Naive thymus-derived CD8-positive, alpha-beta T cell (primary cell): Measurements from ENCODE around the gene OAS2. TPM values are rescaled to one million over a fixed set of nuclear protein-coding genes. Genes with fewer than 3 reads are reported as not detected.
A peak's percentile ranks its signal among the peaks of the same experiment; 100 is the strongest.

Experiments used
- ATAC-seq, 2 donors: fragments of 150-1000 bp; cut with Tn5 transposase in 1 of 2; sonication (Bioruptor Pico), chemical (Tn5 transposase) in 1 of 2; 1 replicate in 1 of 2; 2 replicates in 1 of 2; pipeline ENCODE4 v1.10.0; 2021; ENCODE audit warnings: mild to moderate bottlenecking in 2 of 2, moderate library complexity in 2 of 2
- POLR2A ChIA-PET: fragments of 350-600 bp; sonication (Branson Sonifier 250); formaldehyde crosslinking; loops from one replicate; lab custom pipeline; 2021; ENCODE audit warnings: antibody characterized with exemption; lab: Charles Lee
- DNase-seq, 10 donors: peaks; one replicate each; pipeline versions ENCODE4 v3.0.0 to v3.0.0-alpha.2; 2020 to 2022
- H3K27ac Mint-ChIP-seq, 10 donors: one replicate each; pipeline ENCODE4 v1.8.0; 2020 to 2022; ENCODE audit warnings: mild to moderate bottlenecking in 10 of 10, mixed read lengths in 10 of 10, moderate library complexity in 4 of 10, inconsistent platforms in 1 of 10
- H3K27me3 Mint-ChIP-seq, 5 donors: one replicate each; pipeline ENCODE4 v1.8.0; 2021 to 2022; ENCODE audit warnings: mixed read lengths in 5 of 5
- H3K36me3 Mint-ChIP-seq, 3 donors: one replicate each; pipeline ENCODE4 v1.8.0; 2020 to 2022; ENCODE audit warnings: mixed read lengths in 3 of 3, mild to moderate bottlenecking in 2 of 3, inconsistent platforms in 1 of 3
- H3K4me1 Mint-ChIP-seq, 4 donors: one replicate each; pipeline ENCODE4 v1.8.0; 2021 to 2022; ENCODE audit warnings: mixed read lengths in 4 of 4
- H3K4me3 Mint-ChIP-seq, 10 donors: one replicate each; pipeline ENCODE4 v1.8.0; 2020 to 2022; ENCODE audit warnings: mild to moderate bottlenecking in 10 of 10, mixed read lengths in 10 of 10, moderate library complexity in 6 of 10, inconsistent platforms in 1 of 10
- H3K9me3 Mint-ChIP-seq, 9 donors: one replicate each; pipeline ENCODE4 v1.8.0; 2020 to 2022; ENCODE audit warnings: mixed read lengths in 9 of 9, mild to moderate bottlenecking in 3 of 9, inconsistent platforms in 1 of 9, moderate library complexity in 1 of 9
- polyA plus RNA-seq, 3 donors: library from polyadenylated mRNA; unstranded; fragments of 300-500 nt; fragmentation: Illumina TruSeq; gene quantifications; one replicate each; pipeline ENCODE4 v1.2.3, GENCODE V29; 2021
- total RNA-seq, 8 experiments: library from RNA in 2 of 8; stranded (reverse) in 2 of 8; gene quantifications; one replicate each; pipeline ENCODE4 v1.2.3 and lab custom pipeline; 2021 to 2026

The OAS2 gene
- total and polyA plus RNA-seq, 5 experiments from 2014 or later = 25.6 to 47.9 (median 40.9) TPM

DNA sequence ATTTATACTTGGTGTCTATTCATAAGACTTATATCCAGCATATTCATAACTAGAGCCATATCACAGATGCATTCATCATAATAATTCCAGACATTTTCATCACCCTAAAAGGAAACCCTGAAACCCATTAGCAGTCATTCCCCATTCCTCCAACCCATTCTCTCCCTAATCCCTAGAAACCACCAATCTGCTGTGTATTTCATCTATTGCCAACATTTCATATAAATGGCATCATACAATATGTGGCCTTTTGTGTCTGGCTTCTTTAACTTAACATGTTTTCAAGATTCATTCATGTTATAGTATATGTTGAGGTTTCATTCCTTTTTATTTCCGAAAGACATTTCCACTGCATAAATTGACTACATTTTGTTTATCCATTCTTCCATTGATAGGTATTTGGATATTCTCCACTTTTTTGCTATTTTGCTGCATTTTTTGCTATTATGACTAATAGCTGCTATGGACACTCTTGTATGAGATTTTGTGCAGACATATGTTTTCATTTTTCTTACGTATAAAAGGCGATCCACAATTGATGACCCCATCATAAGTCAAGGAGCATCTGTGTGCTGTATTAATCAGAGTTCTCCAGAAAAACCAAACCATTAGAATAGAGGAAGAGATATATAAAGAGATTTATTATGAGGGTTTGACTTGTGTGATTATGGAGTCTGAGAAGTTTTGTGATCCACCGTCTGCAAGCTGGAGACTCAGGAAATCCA lies 5.1 kb upstream of the OAS2 start:
- Mint-ChIP-seq H3K27me3 (no peaks in the 10 kb centered on the region), H3K4me1 (peaks cover under 1 to 29% (median 8%) of the 10 kb centered on the region in 4 donors), H3K27ac (peak overlapping the region in 2 of 10 donors; percentile 2 to 10), H3K4me3 (no peak overlapping the region), H3K9me3 (no peaks in the 10 kb centered on the region), H3K36me3 (peaks cover 3 to 27% (median 10%) of the 10 kb centered on the region in 3 donors)
- POLR2A ChIA-PET = no interaction called here
- no peak for DNase-seq
- ATAC-seq = no peak

DNA sequence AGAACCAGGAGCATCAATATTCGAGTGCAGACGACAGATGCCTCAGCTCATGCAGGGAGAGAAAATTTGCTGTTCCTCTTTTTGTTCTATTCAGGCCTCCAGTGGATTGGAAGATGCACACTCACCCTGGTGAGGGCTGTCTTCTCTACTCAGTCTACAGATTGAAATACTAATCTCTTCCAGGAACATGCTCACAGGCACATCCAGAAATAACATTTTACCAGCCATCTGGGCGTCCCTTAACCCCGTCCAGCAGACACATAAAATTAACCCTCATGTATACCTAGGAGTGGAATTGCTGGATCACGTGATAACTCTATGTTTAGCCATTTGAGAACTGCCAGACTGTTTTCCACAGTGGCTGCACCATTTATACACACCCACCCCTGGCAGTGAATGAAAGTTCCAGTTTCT lies 4.5 kb upstream of the OAS2 start:
- no peak for ATAC-seq
- Mint-ChIP-seq H3K27me3 (no peaks in the 10 kb centered on the region), H3K9me3 (no peaks in the 10 kb centered on the region), H3K4me1 (peaks cover 6 to 29% (median 10%) of the 10 kb centered on the region in 4 donors), H3K27ac (peak overlapping the region in 2 of 10 donors; percentile 2 to 10), H3K4me3 (no peak overlapping the region), H3K36me3 (peaks cover 9 to 21% (median 10%) of the 10 kb centered on the region in 3 donors)
- no peak for DNase-seq
- POLR2A ChIA-PET = no interaction called here

GRCh38 chr12:112974904-112975303 lies 3.4 kb upstream of the OAS2 start:
- POLR2A ChIA-PET = interaction anchor here (0.7 kb wide), 1 partner anchor 179 kb away, joined by 4 read pairs; no protein-coding TSS in a partner anchor
- Mint-ChIP-seq H3K36me3 (peaks cover 3 to 12% (median 10%) of the 10 kb centered on the region in 3 donors), H3K4me3 (no peak overlapping the region)

DNA sequence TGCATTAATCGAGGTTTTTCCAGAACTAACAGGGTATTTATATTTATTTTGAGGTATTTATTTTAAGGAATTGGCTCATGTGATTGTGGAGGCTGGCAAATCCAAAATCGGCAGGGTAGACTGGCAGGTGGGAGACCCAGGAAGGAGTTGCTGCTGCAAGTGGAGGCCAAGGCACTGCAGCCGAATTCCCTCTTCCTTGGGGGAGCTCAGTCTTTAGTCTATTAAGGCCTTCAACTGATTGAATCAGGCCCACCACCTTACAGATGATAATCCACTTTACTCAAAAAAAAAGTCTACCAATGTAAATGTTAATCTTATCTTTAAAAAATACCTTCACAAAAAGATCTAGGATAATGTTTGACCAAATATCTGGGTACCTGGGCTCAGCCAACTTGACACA lies 1.2 kb upstream of the OAS2 start:
- Mint-ChIP-seq H3K4me3 (peak overlapping the region in 5 of 10 donors; percentile 30 to 99 (median 57)), H3K27ac (peak overlapping the region in 9 of 10 donors; percentile 98 to 100 (median 99)), H3K4me1 (peaks cover 23 to 52% (median 40%) of the 10 kb centered on the region in 4 donors), H3K36me3 (peaks cover 3 to 13% (median 9%) of the 10 kb centered on the region in 3 donors), H3K27me3 (no peaks in the 10 kb centered on the region), H3K9me3 (peaks cover 0 to 8% (median 4%) of the 10 kb centered on the region in 9 donors)
- ATAC-seq = no peak
- POLR2A ChIA-PET = interaction anchor here (0.6 to 4.3 kb wide), 5 partner anchors 16 to 317 kb away, joined by 3 to 26 read pairs (median 21); partner anchors contain the start of gene OAS1
- DNase-seq = no peak

More at GRCh38 chr12:112974904-112975303, 3.4 kb upstream of the OAS2 start:
- Mint-ChIP-seq H3K27ac (peak overlapping the region in 4 of 10 donors; percentile 3 to 87 (median 32)), H3K4me1 (peaks cover 10 to 32% (median 19%) of the 10 kb centered on the region in 4 donors), H3K9me3 (no peaks in the 10 kb centered on the region), H3K27me3 (no peaks in the 10 kb centered on the region)
- ATAC-seq = no peak
- no peak for DNase-seq

DNA sequence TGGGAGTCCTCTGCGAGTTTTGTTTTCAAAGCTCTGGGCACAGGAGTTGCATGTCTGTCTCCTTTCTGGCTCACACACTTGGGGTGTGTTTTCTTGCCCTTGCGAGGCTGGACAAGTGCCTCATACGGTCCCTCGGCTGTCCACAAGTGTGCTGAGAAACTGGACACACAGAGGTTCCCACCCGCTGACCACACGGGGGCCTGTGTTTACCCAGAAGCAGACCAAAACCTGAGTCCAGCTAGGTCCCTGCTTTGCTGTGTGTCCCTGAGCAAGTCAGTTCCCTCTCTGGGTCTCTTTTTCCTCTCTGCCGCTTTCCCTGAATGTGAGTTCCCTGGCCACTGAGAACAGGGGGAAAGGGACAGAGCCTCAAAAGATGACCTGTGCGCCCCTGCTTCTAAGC lies 678 bp upstream of the OAS2 start:
- DNase-seq (no peak), ATAC-seq (no peak)
- peaks cover 28 to 57% (median 45%) of the 10 kb centered on the region in 4 donors for H3K4me1 Mint-ChIP-seq
- peaks cover 0 to 12% (median 5%) of the 10 kb centered on the region in 9 donors for H3K9me3 Mint-ChIP-seq
- no peaks in the 10 kb centered on the region for H3K27me3 Mint-ChIP-seq
- peak overlapping the region; percentile 98 to 100 (median 99) for H3K27ac Mint-ChIP-seq
- POLR2A ChIA-PET = interaction anchor here (0.6 to 4.3 kb wide), 15 partner anchors 11 to 963 kb away, joined by 3 to 26 read pairs (median 4); partner anchors contain the start of genes DDX54, OAS1, OAS3 and RITA1
- H3K36me3 Mint-ChIP-seq = peaks cover 7 to 17% (median 14%) of the 10 kb centered on the region in 3 donors
- H3K4me3 Mint-ChIP-seq = peak overlapping the region; percentile 84 to 100 (median 99)

GRCh38 chr12:112979041-112979680 lies 842 bp downstream of the OAS2 start:
- Mint-ChIP-seq H3K27ac (peak overlapping the region; percentile 98 to 100 (median 99)), H3K9me3 (peaks cover 1 to 20% (median 11%) of the 10 kb centered on the region in 9 donors), H3K27me3 (no peaks in the 10 kb centered on the region), H3K4me1 (peaks cover 31 to 65% (median 58%) of the 10 kb centered on the region in 4 donors), H3K4me3 (peak overlapping the region; percentile 84 to 100 (median 99)), H3K36me3 (peaks cover 16 to 23% (median 23%) of the 10 kb centered on the region in 3 donors)
- ATAC-seq (peak; percentile 22 to 35), DNase-seq (peak in 7 of 10 donors; percentile 7 to 46 (median 29))
- POLR2A ChIA-PET = interaction anchor here (0.5 to 4.3 kb wide), 11 partner anchors 10 to 229 kb away, joined by 3 to 26 read pairs (median 13); partner anchors contain the start of genes DDX54, OAS1, OAS3 and RITA1

DNA sequence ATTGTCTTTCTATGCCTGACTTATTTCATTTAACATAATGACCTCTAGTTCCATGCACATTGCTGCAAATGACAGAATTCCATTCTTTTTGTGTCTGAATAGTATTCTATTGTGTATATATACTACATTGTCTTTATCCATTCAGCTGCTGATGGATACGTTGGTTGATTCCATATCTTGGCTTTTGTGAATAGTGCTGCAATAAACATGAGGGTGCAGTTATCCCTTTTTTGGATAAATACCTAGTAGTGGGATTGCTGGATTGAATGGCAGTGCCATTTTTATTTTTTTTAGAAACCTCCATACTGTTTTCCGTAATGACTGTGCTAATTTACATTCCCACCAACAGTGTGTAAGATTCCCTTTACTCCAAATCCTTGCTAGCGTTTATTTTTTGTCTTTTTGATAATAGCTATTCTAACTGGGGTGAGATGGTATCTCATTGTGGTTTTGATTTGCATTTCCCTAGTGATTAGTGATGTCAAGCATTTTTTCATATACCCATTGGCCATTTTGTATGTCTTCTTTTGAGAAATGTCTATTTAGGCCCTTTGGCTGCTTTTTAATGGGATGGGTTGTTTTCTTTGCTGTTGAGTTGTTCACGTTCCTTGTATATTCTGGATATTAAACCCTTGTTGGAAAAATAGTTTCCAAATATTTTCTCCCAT lies 2.3 kb downstream of the OAS2 start:
- H3K9me3 Mint-ChIP-seq = peaks cover 9 to 30% (median 17%) of the 10 kb centered on the region in 9 donors
- peaks cover 34 to 75% (median 68%) of the 10 kb centered on the region in 4 donors for H3K4me1 Mint-ChIP-seq
- POLR2A ChIA-PET = interaction anchor here (0.6 to 4.3 kb wide), 4 partner anchors 10 to 427 kb away, joined by 3 to 26 read pairs (median 15); partner anchors contain the start of gene OAS1

DNA sequence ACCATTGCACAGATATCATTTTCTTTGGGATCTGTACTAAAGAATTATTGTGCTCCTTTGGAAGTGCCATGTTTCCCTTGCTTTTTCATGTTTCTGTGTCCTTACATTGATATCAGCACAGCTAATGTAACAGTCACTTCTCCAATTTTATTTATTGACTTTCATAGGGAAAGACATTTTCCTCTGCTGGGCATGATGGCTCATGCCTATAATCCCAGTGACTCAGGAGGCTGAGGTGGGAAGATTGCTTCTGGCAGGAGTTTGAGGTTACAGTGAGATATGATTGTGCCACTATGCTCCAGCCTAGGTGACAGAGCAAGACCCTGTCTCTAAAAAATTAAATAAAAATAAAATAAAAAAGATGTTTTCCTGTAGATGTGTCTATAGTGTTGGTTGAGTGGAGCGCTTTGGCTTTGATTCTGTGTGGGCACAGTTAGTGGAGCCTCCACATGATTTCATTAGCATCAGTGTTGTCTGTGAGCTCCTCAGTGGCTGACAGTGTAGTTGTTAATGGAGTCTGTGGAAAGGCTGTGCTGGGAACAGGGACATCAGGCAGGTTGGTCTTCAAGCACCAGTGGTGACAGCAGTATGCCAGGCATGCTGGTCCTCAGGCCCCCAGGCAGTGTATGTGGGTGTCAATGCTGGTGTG lies 7.4 kb downstream of the OAS2 start:
- DNase-seq = no peak
- ATAC-seq = no peak
- Mint-ChIP-seq H3K36me3 (peaks cover 34 to 75% (median 42%) of the 10 kb centered on the region in 3 donors), H3K9me3 (peaks cover 9 to 30% (median 17%) of the 10 kb centered on the region in 9 donors), H3K4me1 (peaks cover 29 to 86% (median 72%) of the 10 kb centered on the region in 4 donors), H3K27me3 (no peaks in the 10 kb centered on the region), H3K27ac (peak overlapping the region in 9 of 10 donors; percentile 37 to 90 (median 70)), H3K4me3 (peak overlapping the region in 1 of 10 donors; percentile 8)
- POLR2A ChIA-PET = no interaction called here

More for the DNA sequence above, 2.3 kb downstream of the OAS2 start:
- peaks cover 30 to 36% (median 36%) of the 10 kb centered on the region in 3 donors for H3K36me3 Mint-ChIP-seq
- H3K27me3 Mint-ChIP-seq = no peaks in the 10 kb centered on the region
- H3K27ac Mint-ChIP-seq = peak overlapping the region; percentile 9 to 100 (median 90)
- peak overlapping the region; percentile 84 to 100 (median 99) for H3K4me3 Mint-ChIP-seq
- DNase-seq (peak in 3 of 10 donors; percentile 40 to 49 (median 49)), ATAC-seq (no peak)

GRCh38 chr12:112986291-112986800 lies 8.0 kb downstream of the OAS2 start:
- H3K4me3 Mint-ChIP-seq = no peak overlapping the region
- peak overlapping the region in 9 of 10 donors; percentile 15 to 90 (median 70) for H3K27ac Mint-ChIP-seq
- H3K27me3 Mint-ChIP-seq = no peaks in the 10 kb centered on the region
- POLR2A ChIA-PET = no interaction called here
- H3K4me1 Mint-ChIP-seq = peaks cover 26 to 80% (median 68%) of the 10 kb centered on the region in 4 donors
- ATAC-seq (no peak), DNase-seq (no peak)
- peaks cover 40 to 81% (median 45%) of the 10 kb centered on the region in 3 donors for H3K36me3 Mint-ChIP-seq
- peaks cover 9 to 30% (median 17%) of the 10 kb centered on the region in 9 donors for H3K9me3 Mint-ChIP-seq

- H3K4me3 Mint-ChIP-seq = peak overlapping the region in 1 of 10 donors; percentile 2
- H3K27ac Mint-ChIP-seq = peak overlapping the region in 9 of 10 donors; percentile 5 to 91 (median 56)
- DNase-seq = no peak
- ATAC-seq = no peak
- POLR2A ChIA-PET = interaction anchor here (1.7 kb wide), 1 partner anchor 10 kb away, joined by 4 read pairs; the partner anchor contains the start of gene OAS2
- H3K36me3 Mint-ChIP-seq = peaks cover 36 to 85% (median 38%) of the 10 kb centered on the region in 3 donors
- peaks cover 7 to 20% (median 10%) of the 10 kb centered on the region in 9 donors for H3K9me3 Mint-ChIP-seq
- H3K4me1 Mint-ChIP-seq = peaks cover 15 to 68% (median 56%) of the 10 kb centered on the region in 4 donors
- no peaks in the 10 kb centered on the region for H3K27me3 Mint-ChIP-seq
Measured at GRCh38 chr12:112987561-112987960, 9.2 kb downstream of the OAS2 start.

DNA sequence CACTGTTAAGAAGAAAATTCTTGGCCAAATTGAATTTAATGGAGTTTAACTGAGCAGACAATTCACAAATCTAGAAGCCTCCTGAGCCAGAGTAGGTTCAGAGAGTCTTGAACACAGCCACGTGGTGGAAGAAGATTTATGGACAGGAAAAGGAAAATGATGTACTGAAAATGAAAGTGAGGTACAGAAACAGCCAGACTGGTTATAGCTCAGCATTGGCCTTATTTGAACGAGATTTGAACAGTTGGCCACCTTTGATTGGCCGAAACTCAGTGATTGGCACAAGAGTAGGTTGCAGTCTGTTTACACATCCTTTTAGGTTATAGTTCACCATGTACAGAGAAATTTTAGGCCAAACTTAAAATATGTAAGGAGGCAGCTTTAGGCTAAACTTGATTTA lies 9.9 kb downstream of the OAS2 start:
- POLR2A ChIA-PET = interaction anchor here (1.7 kb wide), 1 partner anchor 10 kb away, joined by 4 read pairs; the partner anchor contains the start of gene OAS2
- Mint-ChIP-seq H3K4me3 (peak overlapping the region in 1 of 10 donors; percentile 22), H3K27me3 (no peaks in the 10 kb centered on the region), H3K9me3 (peaks cover 0 to 16% (median 10%) of the 10 kb centered on the region in 9 donors), H3K36me3 (peaks cover 31 to 86% (median 36%) of the 10 kb centered on the region in 3 donors), H3K27ac (peak overlapping the region; percentile 15 to 91 (median 63)), H3K4me1 (peaks cover 11 to 66% (median 50%) of the 10 kb centered on the region in 4 donors)
- DNase-seq (no peak), ATAC-seq (peak in 1 of 2 donors; percentile 40)
